HG03045 (cell line): ENCODE measurements around the gene AMER3.

Source experiments
- ATAC-seq: cut with Tn5 transposase; IDR thresholded peaks from one replicate; pipeline ENCODE4 v1.9.1; 2021; ENCODE audit warnings: mild to moderate bottlenecking, moderate library complexity; ENCODE audit not compliant: unreplicated experiment

The AMER3 gene

DNA sequence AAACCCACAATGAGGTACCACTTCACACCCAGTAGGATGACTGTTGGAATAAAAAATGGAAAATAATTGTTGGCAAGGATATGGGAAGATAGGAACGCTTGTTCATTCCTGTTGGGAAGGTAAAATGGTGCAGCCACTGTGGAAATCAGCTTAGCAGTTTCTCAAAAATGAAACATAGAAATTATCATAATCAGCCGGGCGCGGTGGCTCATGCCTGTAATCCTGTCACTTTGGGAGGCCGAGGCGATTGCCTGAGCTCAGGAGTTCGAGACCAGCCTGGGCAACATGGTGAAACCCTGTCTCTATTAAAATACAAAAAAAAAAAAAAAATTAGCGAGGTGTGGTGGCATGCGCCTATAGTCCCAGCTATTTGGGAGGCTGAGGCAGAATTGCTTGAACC, 23.4 kb downstream of the AMER3 start:
- no peak for ATAC-seq

- ATAC-seq = no peak
Measured at GRCh38 chr2:130785466-130786055, 30.2 kb downstream of the AMER3 start.

DNA sequence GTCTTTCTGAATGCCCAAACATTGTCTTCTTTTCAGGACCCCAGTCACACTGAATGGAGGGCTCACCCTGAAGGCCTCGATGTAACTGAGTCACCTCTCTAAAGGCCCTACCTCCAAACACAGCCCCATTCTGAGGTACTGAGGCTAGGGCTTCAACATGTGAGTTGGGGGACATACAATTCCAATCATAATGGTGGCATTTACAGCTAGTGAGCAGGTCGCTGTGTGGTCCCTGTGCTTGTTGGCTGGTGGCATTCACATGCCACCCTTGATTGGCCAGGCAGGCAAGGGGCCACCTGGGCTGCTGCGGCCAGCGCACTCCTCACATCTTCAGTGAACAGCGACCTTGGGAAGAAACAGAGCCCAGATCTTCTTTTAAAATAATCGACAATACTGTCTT, 30.7 kb downstream of the AMER3 start:
- no peak for ATAC-seq

DNA sequence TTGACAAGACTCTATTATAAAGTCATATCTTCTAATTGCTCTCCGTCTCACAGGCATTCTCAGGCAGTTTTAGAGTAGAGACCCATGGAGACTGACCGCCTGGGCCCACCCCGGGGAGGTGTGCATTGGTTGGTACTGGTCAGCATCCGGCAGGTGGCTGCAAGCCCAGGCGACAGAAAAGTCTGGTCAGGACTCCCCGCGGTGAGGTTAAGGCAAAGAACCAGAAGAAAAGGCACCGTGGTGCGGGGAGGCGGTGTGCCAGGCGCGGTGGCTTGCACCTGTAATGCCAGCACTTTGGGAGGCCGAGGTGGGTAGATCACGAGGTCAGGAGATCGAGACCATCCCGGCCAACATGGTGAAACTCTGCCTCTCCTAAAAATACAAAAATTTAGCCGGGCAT, 32.5 kb downstream of the AMER3 start:
- ATAC-seq = no peak

DNA sequence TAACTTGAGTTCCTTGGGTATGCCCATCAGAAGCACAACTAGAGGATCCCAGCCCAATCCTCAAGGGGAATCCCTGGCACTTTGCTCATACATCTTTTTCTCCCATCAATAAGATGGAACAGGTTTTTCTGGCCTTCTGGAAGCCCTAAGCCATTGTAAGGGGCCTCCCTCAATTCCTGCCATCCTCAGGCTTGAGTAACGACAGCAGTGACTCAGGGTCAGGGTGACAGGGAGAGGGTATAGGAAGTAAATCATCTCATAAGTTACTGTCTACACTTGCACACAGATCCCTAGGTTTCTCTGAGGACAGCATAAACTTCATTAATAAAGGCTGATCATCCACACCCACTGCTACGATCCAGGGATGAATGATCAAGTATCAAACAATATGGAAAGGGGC, 35.0 kb downstream of the AMER3 start:
- ATAC-seq = no peak

DNA sequence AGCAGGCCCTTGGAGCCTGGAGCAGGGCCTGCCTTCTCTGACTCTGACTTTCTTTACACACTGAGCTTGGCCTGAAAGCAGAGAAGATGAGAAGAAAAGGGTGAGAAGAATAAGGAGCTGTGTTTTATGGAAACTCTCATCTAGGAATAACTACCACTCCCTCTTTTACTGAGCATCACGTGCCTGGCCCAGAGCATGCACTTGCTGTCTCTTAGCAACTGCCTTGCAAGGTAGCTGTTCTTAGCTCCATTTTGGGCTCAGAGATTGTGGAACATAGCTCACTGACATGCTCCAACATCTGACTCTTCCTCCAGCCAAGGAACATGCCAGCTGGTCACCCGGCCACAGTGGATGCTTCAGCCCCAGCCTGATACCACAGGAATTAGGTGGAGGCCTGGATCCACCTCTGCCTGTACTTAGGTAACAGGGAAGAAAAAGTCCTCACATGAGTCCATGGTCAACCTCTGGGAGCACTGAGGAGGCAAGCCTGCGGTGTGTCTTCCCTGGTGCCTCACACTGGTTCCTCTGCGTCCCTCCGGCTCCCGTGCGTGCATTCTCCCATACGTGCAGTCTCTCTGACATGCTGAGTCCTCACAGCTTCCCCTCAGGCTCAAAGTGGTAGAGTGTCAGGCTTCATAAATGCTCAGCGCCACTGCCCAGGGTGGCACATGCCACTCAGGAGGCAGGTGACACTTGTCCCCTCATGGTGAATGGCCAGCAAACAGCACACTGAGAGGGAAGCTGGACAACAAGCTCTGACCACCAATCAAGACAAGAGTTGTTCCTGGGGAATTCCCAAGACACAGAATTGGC, 35.7 kb downstream of the AMER3 start:
- no peak for ATAC-seq

- ATAC-seq = no peak
Measured at GRCh38 chr2:130791617-130791939, 36.2 kb downstream of the AMER3 start.

GRCh38 chr2:130795431-130795830, 40.1 kb downstream of the AMER3 start:
- ATAC-seq = no peak

- no peak for ATAC-seq
Measured at GRCh38 chr2:130796290-130796689, 41.0 kb downstream of the AMER3 start.

DNA sequence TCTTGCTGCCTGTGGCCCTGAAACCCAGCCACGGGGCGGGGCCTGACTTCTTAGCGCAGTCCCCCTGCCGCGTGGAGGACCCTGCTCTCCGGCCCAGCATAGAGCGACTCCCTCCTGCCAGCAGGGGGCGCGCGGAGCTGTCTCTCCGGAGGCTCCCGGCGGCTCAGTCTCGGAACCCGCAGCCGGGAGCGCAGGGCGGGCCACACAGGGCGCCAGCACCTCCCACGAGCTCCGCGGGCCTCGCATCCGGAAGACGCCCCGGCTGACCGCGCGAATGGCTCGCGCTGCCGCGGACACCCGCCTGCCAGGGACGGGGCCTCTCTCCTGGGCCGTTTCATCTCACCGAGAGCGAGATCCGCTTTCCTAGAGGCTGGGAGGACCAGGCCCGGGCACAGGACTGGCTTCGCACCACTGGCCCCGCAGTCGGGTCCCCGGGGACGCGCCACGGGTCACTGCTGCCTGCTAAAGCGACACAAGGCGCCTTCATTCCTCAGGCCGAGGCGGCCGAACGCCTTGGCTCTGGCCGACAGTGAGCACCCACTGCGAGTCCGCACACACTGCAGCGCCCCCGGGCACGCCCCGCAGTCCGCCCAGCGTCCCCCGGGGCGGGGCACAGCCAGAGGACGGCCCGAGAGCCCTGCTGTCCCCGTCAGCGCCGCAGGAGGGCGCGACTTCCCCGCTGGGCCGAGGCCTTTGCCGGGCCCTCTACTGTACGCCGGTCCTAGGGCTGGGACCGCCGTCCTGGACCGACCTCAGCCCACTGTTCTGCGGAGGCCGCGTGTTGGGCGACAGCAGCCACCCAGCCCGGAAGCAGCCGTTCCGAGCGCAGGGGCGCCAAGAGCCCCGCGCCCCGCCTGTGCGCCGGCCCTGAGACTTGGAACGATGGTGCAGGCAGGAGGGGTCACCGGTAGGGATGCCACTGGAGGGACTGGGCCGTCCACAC, 42.4 kb downstream of the AMER3 start:
- ATAC-seq = peak; percentile 96

DNA sequence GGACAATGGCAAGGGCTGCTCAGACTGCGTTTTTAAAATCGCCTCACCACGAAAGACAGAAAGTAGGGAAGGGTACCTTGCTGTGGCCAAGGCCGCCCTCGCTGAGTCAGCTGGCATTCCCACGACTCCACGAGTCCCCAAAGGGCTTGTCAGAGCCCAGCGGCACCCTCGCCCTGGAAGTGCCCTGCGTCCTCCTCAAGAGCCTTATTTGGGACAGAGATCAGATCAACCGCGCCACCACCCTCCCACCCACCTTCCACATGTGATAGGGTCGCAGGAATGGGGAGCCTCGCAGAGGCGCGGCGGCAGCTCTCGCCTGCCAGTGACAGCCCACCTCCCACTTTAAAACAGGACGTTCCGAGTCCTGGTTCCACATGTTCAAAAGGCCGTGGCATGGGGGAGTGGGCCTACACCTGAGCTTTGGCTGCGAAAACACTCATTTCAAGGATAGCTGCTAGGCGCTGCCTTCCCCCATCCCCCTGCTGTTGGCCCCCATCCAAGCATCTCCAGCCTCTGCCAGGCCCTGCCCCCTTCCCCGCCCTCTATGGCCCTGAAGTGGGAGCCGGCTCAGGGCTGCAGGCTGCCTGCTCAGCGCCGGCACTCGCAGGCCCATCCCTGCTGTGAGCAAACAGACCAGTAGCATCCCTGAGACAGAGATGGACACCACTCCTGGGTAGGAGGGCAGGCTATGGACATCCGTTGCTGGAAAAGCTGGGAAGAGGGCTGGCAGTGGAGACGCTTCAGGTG, 43.3 kb downstream of the AMER3 start:
- no peak for ATAC-seq

DNA sequence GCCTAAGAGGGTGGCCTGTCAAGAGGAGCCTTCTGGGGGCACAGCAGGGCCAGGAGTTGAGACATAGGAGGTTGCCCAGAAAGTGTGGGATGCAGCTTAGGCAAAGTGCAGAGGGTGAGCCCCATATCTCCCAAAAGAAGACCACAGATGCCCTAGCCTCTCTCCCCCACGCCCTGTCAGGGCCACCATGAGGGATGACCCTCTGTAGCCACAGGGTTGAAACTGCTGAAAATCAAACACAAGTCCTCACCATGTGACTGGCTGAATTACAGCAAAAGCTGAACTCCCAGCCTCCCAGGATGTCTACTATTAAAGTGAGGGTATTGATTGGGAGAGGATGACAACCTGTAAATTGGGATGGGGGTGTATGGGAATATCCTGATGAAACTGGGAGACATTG, 44.0 kb downstream of the AMER3 start:
- no peak for ATAC-seq

- no peak for ATAC-seq
Measured at GRCh38 chr2:130805613-130806012, 50.3 kb downstream of the AMER3 start.

DNA sequence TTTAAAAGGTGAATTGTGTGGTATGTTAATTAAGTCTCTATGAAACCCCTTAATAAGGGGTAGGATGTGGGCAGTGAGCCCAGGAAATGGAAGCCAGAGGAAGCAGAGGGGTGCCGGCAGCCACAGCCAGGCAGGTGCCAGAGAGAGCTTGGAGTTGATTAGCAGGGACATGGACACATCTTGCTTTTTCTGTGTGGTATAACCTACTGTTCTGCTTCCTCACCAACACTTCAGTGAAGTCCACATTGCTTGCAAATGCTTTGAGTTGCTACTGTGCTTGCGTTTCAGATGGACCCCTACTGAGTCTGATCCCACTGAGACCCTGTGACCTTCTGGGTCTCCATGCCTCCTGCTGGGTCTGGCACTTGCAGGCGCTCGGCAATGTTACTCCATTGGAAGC, 51.0 kb downstream of the AMER3 start:
- no peak for ATAC-seq

DNA sequence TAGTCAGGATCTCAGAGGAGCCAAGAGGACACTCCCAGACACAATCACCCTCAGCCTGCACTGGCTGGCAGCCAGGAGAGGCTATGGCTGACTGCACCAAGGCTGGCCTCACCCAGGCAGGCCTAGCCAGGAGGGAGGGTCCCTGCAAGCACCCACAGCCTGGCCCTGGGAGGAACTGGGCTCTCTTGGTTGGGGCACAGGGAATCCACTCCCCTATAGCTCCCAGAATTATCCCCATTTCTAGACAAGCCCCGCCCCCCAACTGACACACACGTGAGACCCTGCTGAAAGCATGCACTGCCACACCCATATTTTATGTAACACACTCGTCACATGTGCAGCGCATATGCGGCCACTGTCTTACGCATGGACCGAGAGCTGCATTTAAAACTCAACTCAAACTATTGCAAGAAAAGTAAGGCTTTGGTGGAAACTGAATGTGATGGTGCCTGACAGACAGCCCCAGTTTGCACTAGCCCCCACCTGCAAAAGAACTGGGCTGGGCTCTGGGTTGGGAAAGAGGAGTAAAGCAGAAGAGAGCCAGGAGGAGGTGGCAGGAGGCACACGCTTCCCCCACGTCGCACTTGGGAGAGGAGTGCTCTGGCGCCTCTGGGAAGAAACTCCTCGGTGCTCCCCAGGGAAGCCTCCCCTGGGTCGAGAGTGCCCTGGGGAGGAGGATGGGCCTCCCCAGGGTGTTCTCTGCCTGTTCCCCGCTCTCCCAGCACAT, 52.5 kb downstream of the AMER3 start:
- no peak for ATAC-seq

DNA sequence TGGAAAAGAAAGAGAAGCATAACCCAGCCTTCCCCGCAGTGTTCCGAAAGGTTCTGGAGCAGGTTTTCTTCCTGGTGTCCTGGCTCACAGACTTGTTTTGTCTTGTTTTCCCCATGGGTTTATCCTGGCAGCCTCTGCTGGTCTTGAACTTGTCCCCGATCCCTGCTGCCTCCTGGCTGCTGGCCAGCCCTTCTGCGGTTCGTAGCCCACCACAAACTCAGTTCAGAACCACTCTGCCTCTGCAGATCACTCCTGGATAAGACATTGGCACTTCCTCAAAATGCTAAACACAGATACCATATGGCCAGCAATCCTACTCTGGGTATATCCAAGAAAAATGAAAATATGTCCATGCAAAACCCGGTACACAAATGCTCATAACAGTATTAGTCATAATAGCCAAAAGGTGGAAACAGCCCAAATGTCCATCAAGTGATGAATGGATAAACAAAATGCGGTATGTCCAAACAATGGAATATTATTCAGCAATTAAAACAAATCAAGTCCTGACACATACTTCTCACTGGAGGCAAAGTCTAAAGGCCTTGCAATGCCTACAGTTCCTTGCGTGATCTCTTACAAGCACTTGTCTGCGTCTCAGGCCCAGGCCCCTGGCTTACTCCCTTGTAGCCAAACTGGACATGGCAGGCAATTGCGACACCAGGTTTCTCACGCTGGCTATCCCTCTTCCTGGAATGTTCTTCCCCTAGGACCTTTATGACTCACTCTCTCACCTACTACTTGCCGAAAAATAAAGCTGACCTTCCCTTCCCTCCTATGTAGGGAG, 53.3 kb downstream of the AMER3 start:
- no peak for ATAC-seq

DNA sequence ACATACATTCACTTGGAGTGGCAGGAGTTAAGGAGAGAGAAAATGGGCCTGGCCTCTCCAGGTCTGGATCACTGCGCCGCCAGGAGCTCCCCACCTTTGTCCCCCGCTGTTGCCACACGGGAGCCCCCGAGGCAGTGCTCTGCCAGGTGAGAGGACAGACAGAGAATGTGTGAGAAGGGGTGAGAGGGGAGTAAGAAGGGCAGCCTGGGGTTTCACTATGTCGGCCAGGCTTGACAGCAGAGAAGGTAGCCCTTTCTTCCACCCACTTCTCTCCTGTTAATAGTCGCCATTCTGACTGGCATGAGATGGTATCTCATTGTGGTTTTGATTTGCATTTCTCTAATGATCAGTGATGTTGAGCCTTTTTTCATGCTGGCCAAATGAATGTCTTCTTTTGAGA, 55.1 kb downstream of the AMER3 start:
- no peak for ATAC-seq

- ATAC-seq = no peak
Measured at GRCh38 chr2:130813722-130814121, 58.4 kb downstream of the AMER3 start.

DNA sequence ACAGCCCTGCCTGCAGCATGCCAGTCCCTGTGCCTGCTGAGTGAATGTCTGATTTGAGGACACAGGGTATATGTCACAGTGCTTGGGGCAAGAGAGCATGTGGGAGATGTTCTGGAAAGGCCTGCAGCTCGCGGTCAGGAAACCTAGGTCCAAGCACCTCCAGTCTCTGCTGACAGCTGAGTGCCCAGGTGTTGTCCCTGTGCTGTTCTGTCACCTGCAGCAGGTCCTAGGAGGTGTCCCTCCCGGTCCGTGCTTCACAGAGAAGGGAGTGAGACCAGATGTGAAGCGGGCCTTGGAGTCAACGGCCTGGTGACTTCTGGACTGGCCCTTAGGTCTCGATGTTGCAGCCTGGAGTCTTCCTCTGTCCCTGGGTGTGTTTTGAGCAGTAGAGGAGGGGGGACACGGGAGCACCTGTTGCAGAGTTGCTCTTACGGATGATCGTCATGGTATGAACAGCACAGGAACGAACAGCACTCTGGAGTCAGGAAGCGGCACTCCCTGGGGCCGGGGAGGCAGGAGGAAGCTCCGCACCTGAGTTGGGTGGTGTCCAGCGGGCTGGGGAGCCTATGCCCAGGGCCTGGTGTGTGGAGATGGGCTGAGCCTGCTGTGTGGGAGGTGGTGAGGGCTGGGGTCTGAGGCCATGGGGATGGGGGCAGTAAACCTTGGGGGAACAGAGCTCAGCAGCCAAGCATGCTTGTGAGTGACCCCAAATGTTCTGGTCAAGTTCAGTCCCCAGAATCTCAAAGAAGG, 59.8 kb downstream of the AMER3 start:
- ATAC-seq = no peak
